Stimulated activated CD4-positive, alpha-beta T cell treated with anti-CD3 and anti-CD28 coated beads, Interleukin-12 subunit alpha, Interleukin-12 subunit beta, amount 100 ng/mL, for 24 hours (primary cell): Measurements from ENCODE around the gene C3orf38.
A peak's percentile ranks its signal among the peaks of the same experiment; 100 is the strongest.
"Not testable (repeated sequence)": the region's sequence is repeated elsewhere in the genome, so short reads cannot be mapped to it uniquely, and the experiment has no call there.

ENCODE experiments used
- DNase-seq, 2 experiments: peaks; one replicate each; pipeline ENCODE4 v3.0.0-alpha.2; 2020; ENCODE audit warnings: low read depth in 2 of 2

C3orf38 gene

GRCh38 chr3:88149509-88150362, at the start of gene C3orf38:
Gene C3orf38 (plus strand): TSS chr3:88149959. CDS start chr3:88150053, 94 bp downstream.
- peak; percentile 64 to 65 for DNase-seq

- no peak for DNase-seq
Measured at GRCh38 chr3:88101142-88101541, 48.6 kb upstream of the C3orf38 start.

- DNase-seq = no peak
Measured at GRCh38 chr3:88105325-88105724, 44.4 kb upstream of the C3orf38 start.

GRCh38 chr3:88112289-88112688, 37.5 kb upstream of the C3orf38 start:
- no peak for DNase-seq

- DNase-seq = peak; percentile 15 to 33
Measured at GRCh38 chr3:88113311-88114162, 36.2 kb upstream of the C3orf38 start.

- DNase-seq = no peak
Measured at GRCh38 chr3:88114878-88115549, 34.7 kb upstream of the C3orf38 start.

- DNase-seq = no peak
Measured at GRCh38 chr3:88117683-88118082, 32.1 kb upstream of the C3orf38 start.

GRCh38 chr3:88118603-88119002, 31.2 kb upstream of the C3orf38 start:
- not testable (repeated sequence) for DNase-seq

GRCh38 chr3:88123526-88123925, 26.2 kb upstream of the C3orf38 start:
- DNase-seq = no peak

- DNase-seq = no peak
Measured at GRCh38 chr3:88131695-88132094, 18.1 kb upstream of the C3orf38 start.

- DNase-seq = no peak
Measured at GRCh38 chr3:88132894-88133293, 16.9 kb upstream of the C3orf38 start.

- DNase-seq = no peak
Measured at GRCh38 chr3:88133711-88134263, 16.0 kb upstream of the C3orf38 start.

GRCh38 chr3:88137836-88138235, 11.9 kb upstream of the C3orf38 start:
- DNase-seq = no peak

GRCh38 chr3:88141458-88142083, 8.2 kb upstream of the C3orf38 start:
- DNase-seq = no peak

- DNase-seq = no peak
Measured at GRCh38 chr3:88142094-88142624, 7.6 kb upstream of the C3orf38 start.

GRCh38 chr3:88147261-88147660, 2.5 kb upstream of the C3orf38 start:
- no peak for DNase-seq

GRCh38 chr3:88148651-88149050, 1.1 kb upstream of the C3orf38 start:
- no peak for DNase-seq

- peak in 1 of 2 experiments; percentile 37 for DNase-seq
Measured at GRCh38 chr3:88149101-88149508, 654 bp upstream of the C3orf38 start.

GRCh38 chr3:88150371-88150770, 612 bp downstream of the C3orf38 start:
- no peak for DNase-seq

GRCh38 chr3:88150806-88151205, 1.0 kb downstream of the C3orf38 start:
- no peak for DNase-seq

- no peak for DNase-seq
Measured at GRCh38 chr3:88151358-88151757, 1.6 kb downstream of the C3orf38 start.
